KMS-11 (cell line): ENCODE data around the gene ITGB3.
A peak's percentile ranks its signal among the peaks of the same experiment; 100 is the strongest.
"Not testable (repeated sequence)": the region's sequence is repeated elsewhere in the genome, so short reads cannot be mapped to it uniquely, and the experiment has no call there.

Experiments
- H2AFZ ChIP-seq: fragments of 200-600 bp; sonication (generic); 2 replicates; pipeline ENCODE4 v1.6.1; 2016; ENCODE audit warnings: antibody characterized with exemption, mixed run types, low read depth
- H3K27ac ChIP-seq: fragments of 200-600 bp; sonication (generic); 2 replicates; pipeline ENCODE4 v1.6.1; 2016; ENCODE audit warnings: mild to moderate bottlenecking, mixed run types
- H3K27me3 ChIP-seq: fragments of 200-600 bp; sonication (generic); 2 replicates; pipeline ENCODE4 v1.6.1; 2017; ENCODE audit warnings: mild to moderate bottlenecking, low read depth, mixed run types, moderate library complexity; ENCODE audit not compliant: insufficient read depth
- H3K36me3 ChIP-seq: fragments of 200-600 bp; sonication (generic); 2 replicates; pipeline ENCODE4 v1.6.1; 2017; ENCODE audit warnings: mild to moderate bottlenecking, mixed run types; ENCODE audit not compliant: insufficient read depth
- H3K4me1 ChIP-seq: fragments of 200-600 bp; sonication (generic); 2 replicates; pipeline ENCODE4 v1.6.1; 2016; ENCODE audit warnings: mild to moderate bottlenecking, low read depth, mixed run types; ENCODE audit not compliant: poor library complexity, severe bottlenecking
- H3K4me2 ChIP-seq: fragments of 200-600 bp; sonication (generic); 2 replicates; pipeline ENCODE4 v1.7.0; 2016; ENCODE audit warnings: mild to moderate bottlenecking, mixed run types
- H3K4me3 ChIP-seq: fragments of 200-600 bp; sonication (generic); IDR thresholded peaks from 2 replicates; pipeline ENCODE4 v1.6.1; 2017; ENCODE audit warnings: low read depth, low read length, mixed read lengths; ENCODE audit not compliant: insufficient read depth
- H3K79me2 ChIP-seq: fragments of 200-600 bp; sonication (generic); 2 replicates; pipeline ENCODE4 v1.6.1; 2016; ENCODE audit warnings: low read depth, mixed run types; ENCODE audit not compliant: insufficient read depth
- H3K9ac ChIP-seq: fragments of 200-600 bp; sonication (generic); 2 replicates; pipeline ENCODE4 v1.6.1; 2016; ENCODE audit warnings: mild to moderate bottlenecking, mixed run types
- H4K20me1 ChIP-seq: fragments of 200-600 bp; sonication (generic); 2 replicates; pipeline ENCODE4 v1.6.1; 2016; ENCODE audit warnings: mild to moderate bottlenecking, mixed run types; ENCODE audit not compliant: insufficient read depth
- TF ChIP-seq, protein P1 (sequence below): fragments of 200-600 bp; sonication (generic); conservative IDR thresholded peaks from 2 replicates; pipeline ENCODE4 v1.6.1; 2017; ENCODE audit warnings: low read depth, mild to moderate bottlenecking, antibody characterized with exemption, low read length, moderate library complexity, mixed read lengths

The ITGB3 gene

DNA sequence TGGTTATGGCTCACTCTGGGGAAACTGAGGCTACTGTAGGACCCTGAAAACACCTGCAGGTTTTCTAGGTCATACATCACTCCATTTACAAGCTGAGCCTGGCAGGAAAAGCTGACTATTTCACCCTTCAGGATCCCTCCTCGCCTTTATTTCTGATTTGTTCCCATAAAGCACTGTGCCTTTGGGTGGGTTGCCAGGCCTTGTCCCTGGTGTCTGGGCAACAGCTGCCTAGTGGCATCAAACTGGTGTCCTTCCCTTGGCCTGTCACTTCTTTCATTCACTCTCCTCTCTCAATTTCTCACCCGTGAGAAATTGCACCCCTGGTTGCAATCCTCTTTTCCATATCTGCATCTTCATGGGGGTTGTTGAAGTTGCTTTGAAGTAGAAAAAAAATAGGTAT is 42.8 kb upstream of the ITGB3 start:
- TF ChIP-seq, protein P1, sequence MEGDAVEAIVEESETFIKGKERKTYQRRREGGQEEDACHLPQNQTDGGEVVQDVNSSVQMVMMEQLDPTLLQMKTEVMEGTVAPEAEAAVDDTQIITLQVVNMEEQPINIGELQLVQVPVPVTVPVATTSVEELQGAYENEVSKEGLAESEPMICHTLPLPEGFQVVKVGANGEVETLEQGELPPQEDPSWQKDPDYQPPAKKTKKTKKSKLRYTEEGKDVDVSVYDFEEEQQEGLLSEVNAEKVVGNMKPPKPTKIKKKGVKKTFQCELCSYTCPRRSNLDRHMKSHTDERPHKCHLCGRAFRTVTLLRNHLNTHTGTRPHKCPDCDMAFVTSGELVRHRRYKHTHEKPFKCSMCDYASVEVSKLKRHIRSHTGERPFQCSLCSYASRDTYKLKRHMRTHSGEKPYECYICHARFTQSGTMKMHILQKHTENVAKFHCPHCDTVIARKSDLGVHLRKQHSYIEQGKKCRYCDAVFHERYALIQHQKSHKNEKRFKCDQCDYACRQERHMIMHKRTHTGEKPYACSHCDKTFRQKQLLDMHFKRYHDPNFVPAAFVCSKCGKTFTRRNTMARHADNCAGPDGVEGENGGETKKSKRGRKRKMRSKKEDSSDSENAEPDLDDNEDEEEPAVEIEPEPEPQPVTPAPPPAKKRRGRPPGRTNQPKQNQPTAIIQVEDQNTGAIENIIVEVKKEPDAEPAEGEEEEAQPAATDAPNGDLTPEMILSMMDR: no peak
- Histone ChIP-seq H3K27me3 (no peaks in the 10 kb centered on the region), H3K36me3 (no peaks in the 10 kb centered on the region), H3K4me3 (no peak overlapping the region), H3K4me2 (no peak overlapping the region), H3K9ac (no peak overlapping the region), H3K27ac (no peak overlapping the region), H2AFZ (no peak overlapping the region), H3K4me1 (peaks cover 37% of the 10 kb centered on the region), H4K20me1 (no peaks in the 10 kb centered on the region), H3K79me2 (no peaks in the 10 kb centered on the region)

DNA sequence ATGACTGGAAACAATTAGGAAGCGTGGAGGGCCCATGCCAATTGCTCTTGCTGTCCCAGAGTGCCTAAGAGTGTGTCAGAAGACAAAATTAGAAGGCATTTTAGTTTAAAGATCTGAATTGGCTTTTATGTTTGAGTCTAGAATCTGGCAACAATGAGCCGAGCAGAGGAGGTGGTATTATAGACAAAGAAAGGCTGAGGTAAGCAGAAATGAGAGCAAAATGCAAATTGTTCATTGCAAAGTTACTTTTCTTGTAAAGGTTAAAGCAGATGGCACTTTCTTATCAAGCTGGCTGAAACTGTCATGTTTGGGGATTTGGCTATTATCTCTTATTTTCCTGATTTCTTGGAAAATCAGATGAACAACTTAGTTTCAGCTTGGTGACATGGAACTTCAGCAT is 41.2 kb upstream of the ITGB3 start:
- TF ChIP-seq, protein P1: no peak
- Histone ChIP-seq H3K79me2 (no peaks in the 10 kb centered on the region), H3K27ac (no peak overlapping the region), H3K27me3 (no peaks in the 10 kb centered on the region), H4K20me1 (no peaks in the 10 kb centered on the region), H3K36me3 (no peaks in the 10 kb centered on the region), H3K4me1 (peaks cover 20% of the 10 kb centered on the region), H3K4me3 (no peak overlapping the region), H3K4me2 (no peak overlapping the region), H2AFZ (peak overlapping the region; percentile 11; the same call in 1 of the 2 replicates), H3K9ac (no peak overlapping the region)

DNA sequence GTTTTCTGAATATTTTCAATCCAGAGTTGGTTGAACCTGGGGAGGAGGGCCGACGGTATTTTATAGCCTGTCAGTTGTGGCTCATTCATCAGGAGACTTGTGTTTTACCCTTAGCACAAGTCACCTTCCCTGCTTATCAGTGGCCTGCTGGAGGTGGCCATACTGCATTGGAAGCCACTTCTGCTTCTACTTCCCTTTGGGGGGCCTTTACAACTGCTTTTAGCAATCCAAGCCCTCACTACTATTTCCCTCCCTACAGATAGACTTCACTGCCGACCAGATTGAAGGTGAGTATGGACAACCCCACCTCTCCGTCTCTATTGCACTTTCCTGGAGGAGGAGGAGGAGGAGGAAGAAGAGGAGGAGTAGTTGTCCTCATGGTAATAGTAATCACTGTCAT is 40.1 kb upstream of the ITGB3 start:
- Histone ChIP-seq H2AFZ (no peak overlapping the region), H3K9ac (no peak overlapping the region), H3K4me1 (peaks cover 12% of the 10 kb centered on the region), H3K79me2 (no peaks in the 10 kb centered on the region), H3K27me3 (no peaks in the 10 kb centered on the region), H4K20me1 (no peaks in the 10 kb centered on the region), H3K27ac (no peak overlapping the region), H3K36me3 (no peaks in the 10 kb centered on the region), H3K4me3 (no peak overlapping the region), H3K4me2 (no peak overlapping the region)
- TF ChIP-seq, protein P1: no peak

DNA sequence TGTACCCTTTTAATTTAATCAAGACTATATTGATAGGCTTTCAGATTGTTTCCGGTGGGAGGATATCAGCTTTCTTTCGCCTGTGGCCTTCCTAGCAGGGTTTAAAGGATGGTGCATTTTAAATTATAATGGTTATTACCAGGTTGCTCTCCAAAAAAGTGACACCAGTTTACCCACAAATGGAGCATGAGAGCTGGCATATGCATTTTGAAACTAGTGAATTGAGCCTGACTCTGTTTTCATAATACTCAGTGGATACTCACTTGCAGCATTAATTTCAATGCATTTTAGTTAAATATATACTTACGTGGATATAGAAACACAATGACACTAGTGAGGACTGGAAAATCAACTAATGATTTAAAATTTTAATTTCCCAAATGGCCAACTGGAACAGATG is 38.7 kb upstream of the ITGB3 start:
- Histone ChIP-seq H3K4me1 (peaks cover 16% of the 10 kb centered on the region), H3K27me3 (no peaks in the 10 kb centered on the region), H3K4me2 (no peak overlapping the region), H3K9ac (no peak overlapping the region), H2AFZ (no peak overlapping the region), H3K36me3 (no peaks in the 10 kb centered on the region), H3K27ac (no peak overlapping the region), H3K4me3 (no peak overlapping the region), H3K79me2 (no peaks in the 10 kb centered on the region), H4K20me1 (no peaks in the 10 kb centered on the region)
- TF ChIP-seq, protein P1: no peak

DNA sequence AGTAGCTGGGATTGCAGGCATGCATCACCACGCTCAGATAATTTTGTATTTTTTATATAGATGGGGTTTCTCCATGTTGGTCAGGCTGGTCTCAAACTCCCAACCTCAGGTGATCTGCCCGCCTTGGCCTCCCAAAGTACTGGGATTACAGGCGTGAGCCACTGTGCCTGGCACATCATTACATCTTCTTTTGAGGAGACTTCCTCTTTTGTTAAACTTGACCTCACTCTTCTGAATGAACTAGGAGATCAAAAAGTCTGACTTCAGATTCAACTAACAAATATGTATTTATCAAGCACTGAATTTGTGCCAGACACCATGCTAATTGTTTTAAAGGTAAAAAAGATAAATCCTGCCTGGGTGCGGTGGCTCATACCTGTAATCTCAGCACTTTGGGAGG is 36.8 kb upstream of the ITGB3 start:
- H3K9ac ChIP-seq, H3K27ac ChIP-seq, H3K27me3 ChIP-seq, H4K20me1 ChIP-seq, H3K4me3 ChIP-seq, H3K36me3 ChIP-seq, H3K4me2 ChIP-seq, H3K79me2 ChIP-seq, H2AFZ ChIP-seq: not testable (repeated sequence)
- peaks cover 16% of the 10 kb centered on the region for H3K4me1 ChIP-seq

DNA sequence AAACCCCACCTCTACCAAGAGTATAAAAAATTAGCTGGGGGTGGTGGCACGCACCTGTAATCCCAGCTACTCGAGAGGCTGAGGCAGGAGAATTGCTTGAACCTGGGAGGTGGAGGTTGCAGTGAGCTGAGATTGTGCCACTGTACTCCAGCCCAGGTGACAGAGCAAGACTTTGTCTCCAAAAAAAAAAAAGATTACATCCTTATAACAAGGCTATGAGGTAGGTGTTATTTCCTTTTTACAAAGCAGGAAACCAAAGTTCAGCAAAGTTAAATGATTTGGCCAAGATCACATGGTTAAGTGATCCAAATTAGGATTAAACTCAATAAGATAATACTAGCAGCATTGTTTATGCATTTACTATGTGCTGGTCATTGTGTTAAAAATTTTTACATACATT is 36.3 kb upstream of the ITGB3 start:
- not testable (repeated sequence) for H3K36me3 ChIP-seq, H4K20me1 ChIP-seq, H2AFZ ChIP-seq, H3K4me3 ChIP-seq, H3K27ac ChIP-seq, H3K79me2 ChIP-seq, H3K4me2 ChIP-seq, H3K27me3 ChIP-seq, H3K9ac ChIP-seq
- peaks cover 14% of the 10 kb centered on the region for H3K4me1 ChIP-seq
